Endothelial cell of umbilical vein (primary cell): ENCODE data around the gene STAT1. TPM values are rescaled to one million over a fixed set of nuclear protein-coding genes. Genes with fewer than 3 reads are reported as not detected.

ENCODE experiments used
- BruUV-seq: library from RNA; stranded (reverse); fragments of 400-500 nt; replicated peaks from 2 replicates; lab custom pipeline; 2021; lab: Mats Ljungman, UMichigan
- CTCF ChIA-PET: fragments of 300-600, 350-600 bp; sonication (Branson Sonifier 250); formaldehyde crosslinking; loops from one replicate; lab custom pipeline; 2021; ENCODE audit warnings: antibody characterized with exemption, inconsistent platforms; lab: Charles Lee
- POLR2A ChIA-PET: fragments of 300-600, 350-600 bp; sonication (Branson Sonifier 250); formaldehyde crosslinking; loops from one replicate; lab custom pipeline; 2021; ENCODE audit warnings: antibody characterized with exemption, inconsistent platforms; lab: Charles Lee
- DNase-seq: peaks from one replicate; pipeline ENCODE4 v3.0.0-alpha.2; 2011; ENCODE audit warnings: low read depth, low spot score
- FAIRE-seq: peaks from 2 replicates; lab custom pipeline; 2011; peaks lifted over from hg19 to GRCh38; lab: Jason Lieb, UNC
- H2AFZ ChIP-seq: 2 replicates; pipeline ENCODE4 v1.6.0; 2012; ENCODE audit warnings: low read depth, low read length, control low read depth, inconsistent platforms
- H3K27ac ChIP-seq: 2 replicates; pipeline ENCODE4 v1.5.1; 2011; ENCODE audit warnings: low read depth, mild to moderate bottlenecking, control low read depth, low read length, moderate library complexity; ENCODE audit not compliant: insufficient read depth
- H3K27me3 ChIP-seq, 2 experiments: 2 replicates each; pipeline versions ENCODE4 v1.6.0 to v1.6.1; 2011; ENCODE audit warnings: low read length in 2 of 2, mixed read lengths in 1 of 2; ENCODE audit not compliant: control insufficient read depth in 2 of 2, insufficient read depth in 2 of 2
- H3K36me3 ChIP-seq, 2 experiments: 2 replicates in 1 of 2; 3 replicates in 1 of 2; pipeline ENCODE4 v1.5.1; 2011; ENCODE audit warnings: low read length in 2 of 2, mild to moderate bottlenecking in 1 of 2, moderate library complexity in 1 of 2; ENCODE audit not compliant: control insufficient read depth in 2 of 2, insufficient read depth in 2 of 2; ENCODE audit errors: extremely low read depth in 1 of 2
- H3K4me1 ChIP-seq: 3 replicates; pipeline ENCODE4 v1.5.1; 2011; ENCODE audit warnings: mild to moderate bottlenecking, low read length; ENCODE audit not compliant: control insufficient read depth, insufficient read depth; ENCODE audit errors: extremely low read depth
- H3K4me2 ChIP-seq: 2 replicates; pipeline ENCODE4 v1.6.1; 2011; ENCODE audit warnings: low read length, control low read depth, mixed read lengths; ENCODE audit not compliant: insufficient read depth
- H3K4me3 ChIP-seq, 3 experiments: fragments of 200-600 bp in 1 of 3; sonication (generic), shearing (Covaris generic) in 1 of 3; replicated peaks in 1 of 3; 2 replicates each; pipeline ENCODE4 v1.5.1; 2011 to 2016; ENCODE audit warnings: control low read depth in 3 of 3, low read length in 3 of 3, mild to moderate bottlenecking in 2 of 3, inconsistent platforms in 1 of 3, low read depth in 1 of 3, moderate library complexity in 1 of 3; ENCODE audit not compliant: insufficient read depth in 1 of 3
- H3K79me2 ChIP-seq: 2 replicates; pipeline ENCODE4 v1.6.0; 2012; ENCODE audit warnings: low read length, inconsistent platforms; ENCODE audit not compliant: control insufficient read depth, insufficient read depth
- H3K9ac ChIP-seq: replicated peaks from 2 replicates; pipeline ENCODE3; 2011; ENCODE audit warnings: low read length, control low read depth; ENCODE audit not compliant: insufficient read depth; ENCODE audit errors: extremely low read depth
- H3K9me1 ChIP-seq: replicated peaks from 3 replicates; pipeline ENCODE4 v1.6.0; 2011; ENCODE audit warnings: mild to moderate bottlenecking, low read length; ENCODE audit not compliant: control insufficient read depth, insufficient read depth; ENCODE audit errors: extremely low read depth
- H3K9me3 ChIP-seq: replicated peaks from 2 replicates; pipeline ENCODE4 v1.5.1; 2012; ENCODE audit warnings: low read length, inconsistent platforms; ENCODE audit not compliant: control insufficient read depth, insufficient read depth
- H4K20me1 ChIP-seq: replicated peaks from 2 replicates; pipeline ENCODE3; 2011; ENCODE audit warnings: mild to moderate bottlenecking, low read length; ENCODE audit not compliant: control insufficient read depth, insufficient read depth; ENCODE audit errors: extremely low read depth
- CTCF ChIP-seq, 2 donors: IDR thresholded peaks; 1 replicate in 1 of 2; 2 replicates in 1 of 2; pipeline ENCODE4 v1.5.1; 2011; ENCODE audit warnings: low read length in 2 of 2, mild to moderate bottlenecking in 2 of 2, moderate library complexity in 2 of 2, control low read depth in 1 of 2, inconsistent platforms in 1 of 2, low read depth in 1 of 2; ENCODE audit not compliant: insufficient read depth in 1 of 2; ENCODE audit errors: extremely low read depth in 1 of 2
- EZH2 ChIP-seq: IDR thresholded peaks from 2 replicates; pipeline ENCODE4 v1.6.1; 2012; ENCODE audit warnings: borderline replicate concordance, low read depth, mild to moderate bottlenecking, moderate library complexity, low read length, inconsistent platforms; ENCODE audit not compliant: severe bottlenecking
- FOS ChIP-seq: IDR thresholded peaks from 2 replicates; pipeline ENCODE4 v1.6.1; 2011; ENCODE audit warnings: mild to moderate bottlenecking, low read length, moderate library complexity, borderline replicate concordance; ENCODE audit not compliant: insufficient read depth
- GATA2 ChIP-seq: IDR thresholded peaks from 2 replicates; pipeline ENCODE4 v1.7.0; 2011; ENCODE audit warnings: low read depth, mild to moderate bottlenecking, moderate library complexity, mixed read lengths, low read length; ENCODE audit not compliant: insufficient read length, insufficient read depth
- JUN ChIP-seq: IDR thresholded peaks from 2 replicates; pipeline ENCODE4 v1.6.1; 2011; ENCODE audit warnings: borderline replicate concordance, low read depth; ENCODE audit not compliant: insufficient read length, insufficient read depth
- MAX ChIP-seq: IDR thresholded peaks from 2 replicates; pipeline ENCODE4 v1.6.1; 2011; ENCODE audit not compliant: insufficient read depth, insufficient read length
- MYC ChIP-seq: IDR thresholded peaks from one replicate; pipeline ENCODE4 v1.6.1; 2011; ENCODE audit warnings: mild to moderate bottlenecking, low read depth, low read length
- POLR2A ChIP-seq: IDR thresholded peaks from 2 replicates; pipeline ENCODE4 v1.6.1; 2012; ENCODE audit warnings: low read depth, mild to moderate bottlenecking, control low read depth, low read length
- POLR2AphosphoS5 ChIP-seq: IDR thresholded peaks from 2 replicates; pipeline ENCODE4 v1.6.1; 2012; ENCODE audit warnings: low read depth, mild to moderate bottlenecking, control low read depth, low read length, moderate library complexity; ENCODE audit not compliant: insufficient read depth
- dilution Hi-C: fragments of 300-500 bp; cut with MboI; formaldehyde crosslinking; loops from one replicate; pipeline ENCODE4 v1.15.0; 2019; ENCODE audit warnings: low sequenced_read_pairs; ENCODE audit not compliant: extremely low pct_ligation_motif_present
- intact Hi-C: fragments of 100-400 bp; cut with micrococcal nuclease; formaldehyde crosslinking; loops from one replicate; pipeline ENCODE4 v1.10.0; 2022
- polyA plus RNA-seq, 4 experiments: library from polyadenylated mRNA; depleted of rRNA in 3 of 4; stranded (reverse) in 3 of 4; unstranded in 1 of 4; fragments of >200 nt; gene quantifications; 2 replicates each; pipeline versions ENCODE4 v1.2.1 to v1.2.3, GENCODE V29; 2011 to 2012; ENCODE audit warnings: missing spikeins in 1 of 4
- total RNA-seq: library from RNA; stranded (reverse); gene quantifications from 2 replicates; pipeline ENCODE4 v1.2.3, GENCODE V29; 2021

The STAT1 gene
- total and polyA plus RNA-seq, 2 donors (not counting 3 experiments of a cell fraction or from before 2014, with no cell fraction given) = 64.2 to 67.6 TPM

- POLR2A ChIA-PET = no interaction called here
- FAIRE-seq (no peak), DNase-seq (no peak)
- Histone ChIP-seq H3K27ac (no peak overlapping the region), H3K4me2 (no peak overlapping the region), H3K36me3 (peaks cover 10 to 23% of the 10 kb centered on the region in 2 experiments), H3K9me3 (no peaks in the 10 kb centered on the region), H3K9ac (no peak overlapping the region), H3K4me3 (no peak overlapping the region), H3K9me1 (no peaks in the 10 kb centered on the region), H2AFZ (no peak overlapping the region), H3K4me1 (no peaks in the 10 kb centered on the region), H4K20me1 (no peaks in the 10 kb centered on the region), H3K27me3 (no peaks in the 10 kb centered on the region), H3K79me2 (peaks cover 2% of the 10 kb centered on the region)
- dilution Hi-C loops (no loop called here), intact Hi-C loops (no loop called here)
- TF ChIP-seq POLR2AphosphoS5 (no peak), FOS (no peak), CTCF (IDR thresholded peaks at IDR 0.05; ENCODE audit: extremely low read depth in 1 of 2, insufficient read depth in 1 of 2, low read depth in 1 of 2, low read length in 2 of 2) (no peak), MAX (no peak), GATA2 (no peak), JUN (no peak), MYC (no peak), EZH2 (no peak), POLR2A (no peak)
- BruUV-seq = no TSS peak
- CTCF ChIA-PET = interaction anchor here (1.1 to 1.3 kb wide), 2 partner anchors 14 to 35 kb away, joined by 4 to 6 read pairs; no protein-coding TSS in a partner anchor
Measured at GRCh38 chr2:190933361-190933760, 80.6 kb downstream of the STAT1 start.
